Activated naive CD8-positive, alpha-beta T cell treated with anti-CD3 and anti-CD28 coated beads, Interleukin-2, amount 50 U/mL, for 16 hours (primary cell): ENCODE measurements around the gene SIRT7.
"Not testable (repeated sequence)": the region's sequence is repeated elsewhere in the genome, so short reads cannot be mapped to it uniquely, and the experiment has no call there.

Experiments
- DNase-seq: peaks from one replicate; pipeline ENCODE4 v3.0.0-alpha.2; 2020; ENCODE audit warnings: low read depth, low spot score

Gene SIRT7

GRCh38 chr17:81921996-81922565 is 4.1 kb upstream of the SIRT7 start:
- DNase-seq: no peak

DNA sequence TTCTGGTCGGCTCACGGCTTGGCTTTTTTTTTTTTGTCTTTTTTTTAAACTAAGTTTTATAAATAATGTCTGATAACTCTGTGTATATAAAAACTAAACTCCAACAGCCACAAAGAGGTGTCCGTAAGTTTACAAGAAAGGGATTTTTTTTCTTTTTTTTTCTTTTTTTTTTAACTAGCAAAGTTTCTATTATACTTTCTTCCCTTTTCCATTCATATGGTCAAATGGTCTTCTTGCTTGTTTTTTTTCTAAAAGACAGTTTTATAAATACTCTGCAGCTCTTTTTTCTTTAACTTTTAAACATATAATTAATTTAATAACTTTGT is 3.5 kb upstream of the SIRT7 start:
- DNase-seq: no peak

DNA sequence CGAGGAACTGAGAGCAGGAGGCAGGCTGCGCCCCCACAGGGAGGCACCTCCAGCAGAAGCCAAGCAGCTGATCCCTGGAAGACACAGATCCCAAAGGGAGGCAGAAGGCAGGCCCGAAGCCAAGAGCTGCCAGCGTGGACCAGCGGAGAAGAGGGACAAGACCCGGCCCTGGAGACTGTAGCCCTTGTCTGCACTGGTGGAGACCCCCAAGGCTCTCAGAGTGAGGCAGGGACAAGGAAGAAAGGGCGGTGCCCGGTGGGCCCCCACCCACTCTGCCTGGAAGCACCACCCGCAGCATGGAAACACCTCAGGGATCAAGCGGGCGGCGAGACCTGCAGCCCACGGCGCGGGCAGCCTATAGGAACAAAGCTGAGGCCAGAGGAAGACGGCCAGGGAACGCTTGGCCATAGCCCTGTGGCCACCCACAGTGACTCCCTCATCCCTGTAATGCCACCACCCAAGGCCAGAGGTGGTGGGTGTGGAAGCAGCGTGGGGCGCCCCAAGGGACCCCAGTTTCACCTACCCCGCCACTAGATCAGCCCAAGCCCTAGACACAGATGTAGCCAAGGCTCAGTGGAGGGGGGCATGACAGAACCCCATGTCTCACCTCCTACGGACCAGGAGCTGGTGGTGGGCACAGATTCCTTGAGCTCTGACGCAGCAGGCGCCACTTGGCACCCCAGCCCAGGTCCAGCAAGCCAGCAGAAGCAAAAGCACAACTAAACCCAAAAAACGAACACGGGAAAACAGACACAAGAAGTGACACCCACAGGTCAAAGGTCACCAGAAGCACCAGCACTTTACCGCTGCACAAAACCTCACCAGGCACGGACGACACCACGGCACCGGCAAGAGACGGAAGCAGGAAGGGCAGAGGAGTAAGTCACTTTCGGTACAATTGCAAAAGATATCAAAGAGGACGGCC is 2.9 kb upstream of the SIRT7 start:
- no peak for DNase-seq

DNA sequence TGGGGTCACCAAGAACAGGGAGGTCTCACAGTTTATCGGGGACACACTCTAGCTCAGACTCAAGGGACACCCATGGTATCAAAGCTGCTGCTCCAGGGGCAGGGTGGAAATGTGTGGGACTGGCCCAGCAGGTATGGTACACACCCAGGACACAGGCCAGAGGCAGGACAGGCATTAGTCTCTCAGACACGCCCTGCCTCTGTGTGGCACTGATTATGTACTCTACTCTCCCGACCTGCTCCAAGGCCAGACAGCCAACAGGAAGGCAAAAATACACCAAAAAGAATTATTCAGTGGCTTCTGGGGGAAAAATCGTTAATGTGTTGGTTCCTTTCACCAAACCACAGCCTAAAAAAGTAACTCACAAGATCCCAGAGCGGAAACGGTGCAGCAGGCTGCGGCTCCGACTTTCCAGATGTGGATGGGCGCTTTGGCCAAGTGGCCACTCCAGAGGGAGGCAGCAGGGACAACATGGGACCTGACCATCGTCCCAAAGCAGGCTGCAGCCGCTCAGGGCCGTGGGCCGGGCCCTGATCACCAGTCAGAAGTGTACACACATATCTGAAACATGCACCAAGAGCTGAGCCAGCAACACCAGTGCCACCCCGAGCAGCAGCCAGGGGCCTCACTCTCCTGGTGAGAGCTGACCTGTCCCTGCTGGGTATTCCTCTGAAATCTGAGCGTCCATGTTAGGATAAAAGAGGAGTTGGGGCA is 1.0 kb upstream of the SIRT7 start:
- no peak for DNase-seq

DNA sequence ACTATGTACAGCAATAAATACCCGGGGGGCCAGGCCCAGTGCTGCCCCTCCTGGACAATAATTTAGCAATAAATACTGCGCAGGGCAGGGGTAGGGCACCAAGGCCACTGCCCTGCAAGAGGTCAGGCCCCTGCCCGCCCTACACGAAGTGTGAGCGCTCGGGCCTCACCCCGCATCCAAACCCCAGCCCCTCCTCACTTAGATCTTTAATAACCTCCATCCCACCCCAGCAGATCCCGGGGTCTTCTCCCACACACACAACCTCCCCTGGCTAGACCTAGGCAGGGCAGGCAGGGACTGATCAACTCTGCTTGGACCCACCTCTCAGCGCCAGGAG is 325 bp upstream of the SIRT7 start:
- DNase-seq: not testable (repeated sequence)

GRCh38 chr17:81916234-81917001 is 1.6 kb downstream of the SIRT7 start:
- DNase-seq: no peak

DNA sequence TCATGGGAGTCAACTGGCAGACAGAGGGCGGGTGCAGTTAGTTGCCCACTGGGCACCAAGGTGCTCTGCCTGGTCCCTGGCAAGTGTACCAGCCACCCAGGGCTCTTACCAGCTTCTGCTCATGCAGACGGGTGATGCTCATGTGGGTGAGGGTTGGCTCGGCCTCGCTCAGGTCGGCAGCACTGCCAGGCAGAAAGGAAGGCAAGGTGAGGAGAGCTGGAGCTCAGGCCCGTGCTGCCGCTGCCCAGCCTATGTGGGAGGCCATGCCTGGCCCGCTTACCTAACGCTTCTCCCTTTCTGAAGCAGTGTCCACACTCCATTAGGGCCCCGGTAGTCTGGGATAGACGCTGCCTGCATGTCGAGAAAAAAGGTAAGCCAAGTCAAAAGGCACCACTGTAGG is 2.6 kb downstream of the SIRT7 start:
- no peak for DNase-seq

DNA sequence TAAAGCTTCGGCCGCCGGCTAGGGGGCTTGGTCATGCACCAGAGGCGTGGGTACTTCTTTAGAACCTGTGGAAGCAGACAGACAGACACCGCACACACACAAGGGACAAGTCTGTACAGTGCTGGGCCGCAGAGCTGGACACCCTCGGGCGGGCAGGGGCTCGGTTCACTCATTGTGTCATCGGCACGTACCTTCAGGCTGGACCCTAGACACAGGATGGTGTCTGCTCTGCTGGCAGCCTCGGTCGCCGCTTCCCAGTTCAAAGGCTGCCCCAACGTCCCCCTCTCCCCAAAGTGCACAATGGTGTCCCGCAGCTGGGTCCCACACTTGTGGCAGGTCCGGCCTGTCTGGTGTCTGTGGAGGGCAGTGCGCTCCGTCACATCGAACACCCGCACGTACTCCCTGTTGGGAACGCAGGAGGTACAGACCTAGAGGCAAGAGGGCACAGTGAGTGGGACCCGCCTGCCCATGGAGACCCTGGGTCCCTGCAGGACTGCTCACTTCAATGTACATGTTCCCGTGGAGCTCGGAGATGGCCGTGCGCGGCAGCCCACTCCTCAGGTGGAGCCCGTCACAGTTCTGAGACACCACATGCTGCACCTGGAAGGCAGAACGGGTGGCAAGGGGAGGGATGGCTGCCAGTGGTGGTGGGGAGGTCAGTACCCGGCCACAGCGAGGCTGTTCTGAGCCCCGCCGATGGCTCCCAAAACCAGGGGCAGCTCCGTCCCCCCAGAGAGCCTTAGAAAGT is 3.7 kb downstream of the SIRT7 start:
- no peak for DNase-seq

GRCh38 chr17:81913394-81914102 is 4.4 kb downstream of the SIRT7 start:
- no peak for DNase-seq

- DNase-seq: no peak
Measured at GRCh38 chr17:81912441-81913309, 5.3 kb downstream of the SIRT7 start.

DNA sequence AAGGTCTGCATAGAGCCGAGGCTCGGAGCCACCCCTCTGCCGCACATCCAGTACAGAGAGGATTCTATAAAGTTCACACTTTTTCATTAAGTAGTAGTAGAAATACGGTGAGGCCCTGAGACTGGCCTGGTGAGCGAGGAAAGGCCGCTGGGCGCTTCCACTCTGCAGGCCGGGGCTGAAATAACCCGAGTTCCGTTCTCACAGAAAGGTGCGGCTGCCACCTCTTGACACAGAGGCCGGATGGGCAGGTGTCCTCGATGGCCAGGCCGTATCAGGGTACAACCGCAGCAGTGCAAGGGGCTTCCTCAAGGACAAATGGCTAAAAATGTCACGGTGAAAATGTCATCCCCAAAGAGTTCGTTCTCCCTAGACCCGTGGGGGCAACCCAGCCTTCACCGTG is 6.0 kb downstream of the SIRT7 start:
- no peak for DNase-seq

GRCh38 chr17:81911277-81911961 is 6.6 kb downstream of the SIRT7 start, which contains the start of gene PCYT2:
TSS of gene PCYT2 (minus strand) at chr17:81911399. CDS start at chr17:81911355, 44 bp downstream.
- peak; percentile 86 for DNase-seq

GRCh38 chr17:81910840-81911276 is 7.1 kb downstream of the SIRT7 start:
- no peak for DNase-seq

GRCh38 chr17:81909966-81910839 is 7.8 kb downstream of the SIRT7 start:
- DNase-seq: no peak

DNA sequence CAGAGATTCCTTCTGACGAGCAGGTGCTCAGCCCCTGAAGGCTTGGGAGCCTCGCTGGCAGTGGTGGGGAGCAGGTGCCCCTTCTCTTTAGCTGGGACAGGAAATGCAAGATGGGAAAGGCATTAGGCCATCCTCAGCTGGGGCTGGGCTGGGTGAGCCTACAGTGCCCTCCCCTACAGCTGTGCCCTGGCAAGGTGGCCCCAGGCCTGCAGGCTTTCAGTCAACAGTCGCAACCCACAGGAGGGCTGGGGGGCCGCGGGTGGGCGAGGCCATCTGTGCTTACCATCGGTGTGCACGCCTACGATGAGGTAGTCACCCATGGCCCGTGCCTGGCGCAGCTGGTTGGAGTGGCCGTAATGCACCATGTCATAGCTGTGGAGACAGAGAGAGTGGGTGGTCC is 8.7 kb downstream of the SIRT7 start:
- DNase-seq: no peak

DNA sequence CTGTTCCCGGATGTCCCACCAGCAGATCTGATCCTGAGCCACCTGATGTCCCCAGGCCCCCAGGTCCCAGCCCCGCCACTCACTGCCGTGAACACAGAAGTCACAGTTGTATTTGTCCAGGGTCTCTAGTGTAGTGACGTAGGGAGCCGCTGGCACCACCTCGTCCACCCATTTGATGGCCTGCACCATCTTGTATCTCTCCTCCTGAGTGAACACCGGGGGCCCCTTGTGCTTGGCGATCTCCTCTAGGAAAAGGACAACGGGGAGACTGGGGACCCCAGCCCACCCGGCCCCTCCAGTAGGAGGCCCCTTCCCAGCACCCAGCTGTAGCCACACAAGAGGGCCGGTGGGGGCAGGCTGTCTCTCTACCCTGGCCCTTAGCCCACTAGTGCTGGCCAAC is 9.2 kb downstream of the SIRT7 start:
- no peak for DNase-seq

- DNase-seq: no peak
Measured at GRCh38 chr17:81907219-81908145, 10.5 kb downstream of the SIRT7 start.
